MM.1S (cell line): ENCODE measurements around the gene TMEM208.

Source experiments
- DNase-seq: peaks from one replicate; pipeline ENCODE4 v3.0.0-alpha.2; 2015
- H2AFZ ChIP-seq: fragments of 300-600 bp; sonication (generic); 2 replicates; pipeline ENCODE4 v1.6.0; 2016; ENCODE audit warnings: antibody characterized with exemption, low read length
- H3F3A ChIP-seq: fragments of 300-600 bp; sonication (generic); 2 replicates; pipeline ENCODE4 v1.6.1; 2016; ENCODE audit warnings: mild to moderate bottlenecking, antibody characterized with exemption, low read length, moderate library complexity, mixed read lengths; ENCODE audit not compliant: insufficient read depth
- H3K27ac ChIP-seq: fragments of 300-600 bp; sonication (generic); 2 replicates; pipeline ENCODE4 v1.5.1; 2016; ENCODE audit warnings: mild to moderate bottlenecking, low read length
- H3K27me3 ChIP-seq: fragments of 300-600 bp; sonication (generic); replicated peaks from 2 replicates; pipeline ENCODE4 v1.6.0; 2016; ENCODE audit warnings: low read length; ENCODE audit not compliant: insufficient read depth
- H3K36me3 ChIP-seq: fragments of 300-600 bp; sonication (generic); replicated peaks from 2 replicates; pipeline ENCODE4 v1.6.1; 2016; ENCODE audit warnings: mild to moderate bottlenecking, low read length, mixed read lengths; ENCODE audit not compliant: insufficient read depth
- H3K4me1 ChIP-seq: fragments of 300-600 bp; sonication (generic); 2 replicates; pipeline ENCODE4 v1.6.1; 2016; ENCODE audit warnings: low read length, mixed read lengths
- H3K4me2 ChIP-seq: fragments of 300-600 bp; sonication (generic); 2 replicates; pipeline ENCODE4 v1.6.0; 2016; ENCODE audit warnings: low read depth, low read length
- H3K4me3 ChIP-seq: fragments of 300-600 bp; sonication (generic); 2 replicates; pipeline ENCODE4 v1.5.1; 2016; ENCODE audit warnings: low read length, mixed read lengths
- H3K79me2 ChIP-seq: fragments of 300-600 bp; sonication (generic); 2 replicates; pipeline ENCODE4 v1.6.1; 2016; ENCODE audit warnings: mixed run types, low read length, mixed read lengths
- H3K9ac ChIP-seq: fragments of 300-600 bp; sonication (generic); 2 replicates; pipeline ENCODE4 v1.6.1; 2016; ENCODE audit warnings: low read length, mixed read lengths
- H3K9me2 ChIP-seq: fragments of 300-600 bp; sonication (generic); replicated peaks from 2 replicates; pipeline ENCODE4 v1.6.1; 2016; ENCODE audit warnings: mild to moderate bottlenecking, low read length, mixed read lengths; ENCODE audit not compliant: insufficient read depth
- H3K9me3 ChIP-seq: fragments of 300-600 bp; sonication (generic); replicated peaks from 2 replicates; pipeline ENCODE4 v1.6.1; 2016; ENCODE audit warnings: mild to moderate bottlenecking, low read length, mixed read lengths; ENCODE audit not compliant: insufficient read depth
- H4K20me1 ChIP-seq: fragments of 300-600 bp; sonication (generic); 2 replicates; pipeline ENCODE4 v1.6.1; 2016; ENCODE audit warnings: mild to moderate bottlenecking, low read length, moderate library complexity, mixed read lengths; ENCODE audit not compliant: insufficient read depth
- EZH2 ChIP-seq: fragments of 300-600 bp; sonication (generic); optimal IDR thresholded peaks from 2 replicates; pipeline ENCODE3; 2017; ENCODE audit warnings: low read depth, mild to moderate bottlenecking, antibody characterized with exemption, low read length, mixed read lengths
- EZH2phosphoT487 ChIP-seq: fragments of 300-600 bp; sonication (generic); IDR thresholded peaks from 2 replicates; pipeline ENCODE4 v1.6.1; 2018; ENCODE audit warnings: antibody characterized with exemption, low read length
- TF ChIP-seq, protein P1 (sequence below): fragments of 300-600 bp; sonication (generic); IDR thresholded peaks from 2 replicates; pipeline ENCODE4 v1.5.1; 2016; ENCODE audit warnings: antibody characterized with exemption, low read length, mixed read lengths

The TMEM208 gene

DNA sequence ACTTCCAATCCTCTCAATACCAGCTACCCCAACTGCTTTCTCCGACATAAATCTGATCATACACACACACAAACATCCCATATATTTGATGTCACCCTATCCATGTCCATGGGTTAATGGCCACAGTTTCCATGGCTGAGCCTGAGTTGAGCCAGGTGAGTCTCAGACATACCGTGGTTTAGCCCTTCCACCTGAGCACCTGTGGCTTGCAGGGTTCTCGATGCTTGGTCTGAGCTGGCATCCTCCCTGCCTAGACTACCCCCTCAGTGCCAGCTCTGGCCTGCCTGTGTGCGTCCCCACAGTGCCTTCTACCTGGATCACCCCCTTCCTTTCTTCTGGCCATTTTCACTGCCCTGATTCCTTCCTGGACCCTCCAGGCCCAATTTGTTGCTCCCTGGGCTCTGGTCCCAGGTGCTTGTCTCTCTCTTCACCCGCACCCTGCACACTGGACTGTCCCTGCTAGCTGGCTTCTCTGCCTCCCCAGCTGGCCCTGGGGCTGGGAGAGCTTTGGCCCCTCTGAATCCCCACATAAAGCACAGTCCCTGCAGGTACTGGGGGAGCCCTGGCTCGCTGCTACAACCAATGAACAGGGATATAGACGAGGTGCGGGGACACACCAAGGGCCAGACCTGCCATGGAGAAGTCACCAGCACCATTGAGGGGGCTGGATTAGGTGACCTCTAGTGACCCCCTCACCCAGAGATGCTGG lies 20.6 kb upstream of the TMEM208 start:
- Histone ChIP-seq H3K4me3 (no peak overlapping the region), H3K79me2 (no peaks in the 10 kb centered on the region), H3K9ac (no peak overlapping the region), H3K4me2 (no peak overlapping the region), H3K9me3 (no peaks in the 10 kb centered on the region), H3K9me2 (no peaks in the 10 kb centered on the region), H2AFZ (no peak overlapping the region), H4K20me1 (no peaks in the 10 kb centered on the region), H3K27me3 (no peaks in the 10 kb centered on the region), H3K36me3 (no peaks in the 10 kb centered on the region), H3F3A (no peaks in the 10 kb centered on the region), H3K4me1 (no peaks in the 10 kb centered on the region), H3K27ac (no peak overlapping the region)
- no peak for DNase-seq
- TF ChIP-seq EZH2phosphoT487: no peak
- TF ChIP-seq, protein P1, sequence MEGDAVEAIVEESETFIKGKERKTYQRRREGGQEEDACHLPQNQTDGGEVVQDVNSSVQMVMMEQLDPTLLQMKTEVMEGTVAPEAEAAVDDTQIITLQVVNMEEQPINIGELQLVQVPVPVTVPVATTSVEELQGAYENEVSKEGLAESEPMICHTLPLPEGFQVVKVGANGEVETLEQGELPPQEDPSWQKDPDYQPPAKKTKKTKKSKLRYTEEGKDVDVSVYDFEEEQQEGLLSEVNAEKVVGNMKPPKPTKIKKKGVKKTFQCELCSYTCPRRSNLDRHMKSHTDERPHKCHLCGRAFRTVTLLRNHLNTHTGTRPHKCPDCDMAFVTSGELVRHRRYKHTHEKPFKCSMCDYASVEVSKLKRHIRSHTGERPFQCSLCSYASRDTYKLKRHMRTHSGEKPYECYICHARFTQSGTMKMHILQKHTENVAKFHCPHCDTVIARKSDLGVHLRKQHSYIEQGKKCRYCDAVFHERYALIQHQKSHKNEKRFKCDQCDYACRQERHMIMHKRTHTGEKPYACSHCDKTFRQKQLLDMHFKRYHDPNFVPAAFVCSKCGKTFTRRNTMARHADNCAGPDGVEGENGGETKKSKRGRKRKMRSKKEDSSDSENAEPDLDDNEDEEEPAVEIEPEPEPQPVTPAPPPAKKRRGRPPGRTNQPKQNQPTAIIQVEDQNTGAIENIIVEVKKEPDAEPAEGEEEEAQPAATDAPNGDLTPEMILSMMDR: no peak
- TF ChIP-seq EZH2: no peak

DNA sequence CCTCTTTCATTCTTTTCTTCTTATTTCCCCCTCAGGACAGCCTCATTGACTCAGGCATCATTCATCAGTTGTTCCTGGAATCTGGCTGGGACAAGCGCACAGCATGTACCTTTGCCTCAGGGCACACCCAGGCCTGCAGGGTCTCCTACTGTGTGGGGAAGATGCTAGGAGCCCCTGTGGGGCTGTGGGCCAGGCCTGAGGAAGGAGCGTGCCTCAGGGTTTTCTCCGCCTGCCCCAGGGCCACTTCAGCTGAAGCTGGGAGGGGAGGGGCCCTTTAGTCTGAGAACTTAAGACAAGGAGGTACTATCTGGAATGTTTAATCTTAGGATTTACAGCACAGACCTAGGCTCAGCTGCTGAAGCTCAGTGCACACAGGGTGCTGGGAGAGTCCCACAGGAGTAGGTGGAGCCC lies 20.1 kb upstream of the TMEM208 start:
- Histone ChIP-seq H3K27me3 (no peaks in the 10 kb centered on the region), H3K9ac (no peak overlapping the region), H3K27ac (no peak overlapping the region), H3K4me1 (no peaks in the 10 kb centered on the region), H3K4me3 (no peak overlapping the region), H3F3A (no peaks in the 10 kb centered on the region), H2AFZ (no peak overlapping the region), H3K36me3 (no peaks in the 10 kb centered on the region), H3K4me2 (no peak overlapping the region), H3K9me2 (no peaks in the 10 kb centered on the region), H3K79me2 (no peaks in the 10 kb centered on the region), H3K9me3 (no peaks in the 10 kb centered on the region), H4K20me1 (no peaks in the 10 kb centered on the region)
- TF ChIP-seq EZH2phosphoT487 (no peak), EZH2 (no peak)
- TF ChIP-seq, protein P1: no peak
- no peak for DNase-seq

DNA sequence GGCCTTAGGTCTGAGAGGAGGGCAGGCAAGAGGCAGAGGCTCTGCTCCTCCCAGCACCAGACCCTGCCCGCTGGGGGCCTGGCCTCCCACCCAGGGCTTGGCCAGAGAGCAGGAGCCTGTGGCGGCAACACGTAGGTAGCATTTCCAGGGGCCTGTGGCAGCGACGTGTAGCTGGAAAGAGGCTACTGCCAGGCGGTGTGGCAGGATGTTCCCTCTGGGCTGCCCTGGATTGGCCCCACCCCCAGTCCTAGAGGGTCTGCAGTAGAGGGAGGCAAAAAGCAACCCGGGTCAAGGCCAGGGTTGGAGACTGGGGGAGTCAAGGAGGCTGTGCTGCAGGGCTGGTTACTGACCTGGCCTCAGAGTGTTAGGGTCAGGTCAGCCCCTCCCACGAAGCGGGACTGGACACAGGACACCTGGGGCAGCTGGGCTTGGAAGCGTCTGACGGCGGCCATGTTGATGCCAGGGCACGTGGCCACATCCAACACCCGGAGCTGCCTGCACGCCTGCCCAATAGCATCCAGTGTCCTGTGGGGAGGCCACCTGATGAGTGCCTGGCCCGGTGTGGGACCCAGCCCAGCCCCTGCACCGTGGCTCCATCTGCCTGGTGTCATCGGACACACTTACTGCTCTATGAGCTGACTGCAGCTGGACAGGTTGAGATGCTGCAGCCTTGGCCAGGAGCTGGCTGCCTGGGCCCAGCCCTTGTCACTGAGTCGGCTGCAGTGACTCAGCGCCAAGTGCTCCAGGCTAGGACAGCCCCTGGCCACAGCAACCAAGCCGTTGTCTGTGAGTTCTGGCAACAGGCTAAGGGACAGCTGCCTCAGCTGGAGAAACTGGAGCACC lies 19.5 kb upstream of the TMEM208 start:
- DNase-seq: no peak
- Histone ChIP-seq H2AFZ (no peak overlapping the region), H3K9ac (no peak overlapping the region)

More for the DNA sequence above, 19.5 kb upstream of the TMEM208 start:
- Histone ChIP-seq H3K9me3 (no peaks in the 10 kb centered on the region), H3K4me2 (no peak overlapping the region), H3K4me1 (no peaks in the 10 kb centered on the region), H3K9me2 (no peaks in the 10 kb centered on the region), H3F3A (no peaks in the 10 kb centered on the region), H3K79me2 (no peaks in the 10 kb centered on the region), H3K27ac (no peak overlapping the region), H3K27me3 (no peaks in the 10 kb centered on the region), H4K20me1 (no peaks in the 10 kb centered on the region), H3K36me3 (no peaks in the 10 kb centered on the region), H3K4me3 (no peak overlapping the region)
- no peak for TF ChIP-seq EZH2phosphoT487
- no peak for TF ChIP-seq EZH2
- TF ChIP-seq, protein P1: no peak
